HG02970 (cell line): Measurements from ENCODE around the gene SEC14L3.
"Not testable (repeated sequence)": the region's sequence is repeated elsewhere in the genome, so short reads cannot be mapped to it uniquely, and the experiment has no call there.

Experiments used
- ATAC-seq: cut with Tn5 transposase; IDR thresholded peaks from one replicate; pipeline ENCODE4 v1.9.1; 2021; ENCODE audit warnings: mild to moderate bottlenecking, moderate library complexity, moderate number of reproducible peaks; ENCODE audit not compliant: unreplicated experiment, low FRiP score

The SEC14L3 gene

DNA sequence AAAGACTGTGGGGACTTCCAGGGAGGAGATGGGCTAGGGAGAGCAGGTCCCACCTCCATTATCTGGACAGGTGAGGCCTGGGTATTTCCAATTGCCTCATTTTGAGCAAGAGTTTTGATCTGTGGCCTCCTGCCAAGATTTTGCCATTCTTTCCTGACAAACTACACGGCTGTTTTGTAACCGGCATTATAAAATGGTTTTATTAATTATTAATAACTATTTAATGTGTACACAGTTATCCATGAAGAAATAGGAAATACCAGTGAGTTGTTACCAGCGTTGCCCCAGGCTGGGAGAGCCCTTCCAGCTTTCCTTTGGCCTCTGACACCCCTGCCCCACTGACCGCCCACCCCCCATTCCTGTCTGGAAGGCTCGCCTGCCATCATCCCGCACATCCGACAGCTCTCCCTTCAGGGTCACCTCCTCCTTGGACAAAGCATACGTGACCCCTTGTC, 14.9 kb upstream of the SEC14L3 start:
- no peak for ATAC-seq

DNA sequence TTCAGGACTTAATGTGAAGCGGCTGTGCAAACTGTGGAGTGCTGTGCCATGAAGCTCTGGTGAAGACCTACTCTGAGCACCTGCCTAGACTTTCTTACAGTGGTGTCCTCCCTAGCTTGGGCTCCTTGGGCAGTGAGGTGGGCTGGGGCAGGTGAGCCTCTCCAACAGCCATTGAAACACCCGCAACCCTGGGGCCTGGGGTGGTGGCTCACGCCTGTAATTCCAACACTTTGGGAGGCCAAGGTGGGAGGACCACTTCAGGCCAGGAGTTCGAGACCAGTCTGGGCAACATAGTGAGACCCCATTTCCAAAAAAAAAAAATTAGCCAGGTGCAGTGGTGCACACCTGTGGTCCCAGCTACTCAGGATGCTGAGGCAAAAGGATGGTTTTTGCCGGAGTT, 14.3 kb upstream of the SEC14L3 start:
- ATAC-seq: no peak

DNA sequence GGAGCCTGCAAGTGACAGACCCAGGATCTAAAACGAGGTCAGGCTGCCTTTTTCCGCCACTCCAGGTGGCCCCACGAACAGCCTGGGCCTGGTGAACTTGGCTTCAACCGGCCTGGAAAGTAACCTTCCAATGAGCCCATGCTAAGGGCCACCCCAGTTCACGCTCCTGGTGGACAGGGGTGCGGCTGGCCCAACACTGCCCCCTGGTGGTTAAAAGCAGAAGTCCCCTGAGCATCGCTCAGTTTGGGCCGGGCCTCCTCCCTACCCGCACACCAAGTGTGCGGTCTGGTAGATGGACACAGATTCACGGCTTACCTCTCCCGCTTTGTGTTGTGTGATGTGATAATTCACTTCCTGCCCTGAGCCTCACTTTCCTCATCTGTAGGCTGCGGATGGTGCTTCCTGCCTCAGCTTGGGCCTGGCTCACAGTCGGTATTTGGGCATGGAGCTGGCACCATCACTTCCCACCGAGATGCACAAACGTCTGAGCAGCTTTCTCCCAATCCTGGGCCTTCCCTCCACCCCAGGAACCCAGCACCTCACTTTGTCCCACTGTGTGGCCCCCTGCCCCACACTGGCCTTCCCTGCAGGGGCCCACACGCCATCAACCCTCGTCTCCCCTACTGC, 13.7 kb upstream of the SEC14L3 start:
- no peak for ATAC-seq

DNA sequence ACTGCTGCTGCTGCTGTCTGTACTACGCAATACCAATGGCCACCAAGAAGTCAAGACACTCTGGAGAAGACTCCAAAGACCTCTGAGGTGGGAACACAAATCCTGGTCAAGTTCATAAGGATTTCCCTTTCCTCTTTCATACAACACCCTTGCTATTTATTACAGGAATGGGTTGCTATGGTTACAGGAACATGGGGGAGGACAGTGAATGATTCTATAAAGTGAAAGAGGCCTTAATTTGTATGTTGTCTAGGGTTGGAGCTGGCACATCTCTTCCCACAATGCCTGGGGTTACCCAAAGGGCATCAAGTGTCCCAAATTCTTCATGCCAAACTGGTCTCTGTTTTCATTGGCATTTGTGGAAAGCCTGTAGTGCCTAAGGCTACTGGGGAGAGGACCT, 11.4 kb upstream of the SEC14L3 start:
- no peak for ATAC-seq

DNA sequence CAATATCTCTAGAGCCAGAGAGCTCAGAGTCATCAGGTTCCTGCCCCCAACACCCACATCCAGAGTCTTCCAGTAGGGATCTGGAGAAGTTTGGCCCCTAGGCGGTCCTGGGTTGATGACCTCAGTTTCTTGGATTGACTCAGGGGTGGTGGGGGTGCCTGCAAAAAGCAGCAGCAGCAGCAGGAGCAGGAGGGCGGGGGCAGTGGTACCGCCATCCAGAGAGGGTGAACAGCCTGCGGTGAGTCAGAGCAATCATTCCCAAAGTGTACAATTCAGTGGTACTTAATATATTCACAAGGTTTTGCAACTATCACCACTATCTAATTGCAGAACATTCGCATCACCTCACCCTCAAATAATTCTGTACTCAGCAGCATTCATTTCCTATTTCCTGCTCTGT, 9.9 kb upstream of the SEC14L3 start:
- ATAC-seq: no peak

DNA sequence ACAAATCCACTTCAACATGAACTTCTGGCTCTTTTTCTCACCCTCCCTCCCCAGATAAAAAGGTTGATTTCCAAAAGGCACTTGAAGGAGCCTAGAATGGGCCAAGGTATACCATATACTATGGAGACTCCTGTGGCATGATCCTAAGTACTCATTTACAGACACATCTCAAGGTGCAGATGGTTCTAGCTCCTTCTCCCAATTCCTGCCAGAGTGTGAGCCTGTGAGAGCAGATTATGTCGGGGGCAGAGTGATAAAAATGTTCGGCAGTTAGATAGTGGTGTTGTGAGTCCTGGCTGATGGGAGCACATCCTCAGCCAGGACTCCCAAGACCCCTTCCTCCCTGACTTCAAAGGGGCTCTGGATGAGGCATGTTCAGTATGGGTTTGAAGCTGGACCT, 8.2 kb upstream of the SEC14L3 start:
- ATAC-seq: no peak

DNA sequence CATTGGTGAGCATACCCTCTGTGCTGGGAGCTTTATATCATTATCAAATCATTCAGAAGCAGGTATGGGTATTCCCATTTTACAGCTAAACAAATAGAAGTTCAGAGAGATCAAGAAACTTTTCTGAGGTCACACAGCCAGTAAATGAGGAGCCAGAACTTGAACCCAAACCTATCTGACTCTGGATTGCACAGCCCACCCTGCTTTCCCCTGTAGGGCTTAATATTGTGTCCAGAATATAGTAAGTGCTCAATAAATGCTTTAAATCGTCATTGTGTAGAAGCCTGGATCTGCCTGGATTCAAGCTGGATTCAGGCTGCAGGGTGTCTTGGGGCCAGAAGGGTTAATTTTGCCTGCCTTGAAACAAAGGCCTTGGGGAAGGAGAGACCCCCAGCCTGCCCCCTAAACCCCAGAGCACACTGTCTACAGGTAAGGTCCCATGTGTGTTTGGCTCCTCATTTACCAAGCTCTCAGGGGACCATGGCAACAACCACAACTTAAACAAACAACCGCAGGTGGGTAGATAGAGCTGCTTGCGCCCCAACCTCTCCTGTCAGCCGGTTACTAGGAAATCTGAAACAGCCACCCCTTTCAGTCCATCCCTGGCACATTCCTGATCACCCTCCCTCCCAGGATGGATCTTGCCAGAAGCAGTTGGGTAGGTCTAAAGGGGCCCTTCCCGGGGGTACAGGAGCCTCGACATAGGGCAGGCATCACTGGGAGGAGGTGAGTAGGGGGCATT, 3.0 kb upstream of the SEC14L3 start:
- ATAC-seq: no peak

DNA sequence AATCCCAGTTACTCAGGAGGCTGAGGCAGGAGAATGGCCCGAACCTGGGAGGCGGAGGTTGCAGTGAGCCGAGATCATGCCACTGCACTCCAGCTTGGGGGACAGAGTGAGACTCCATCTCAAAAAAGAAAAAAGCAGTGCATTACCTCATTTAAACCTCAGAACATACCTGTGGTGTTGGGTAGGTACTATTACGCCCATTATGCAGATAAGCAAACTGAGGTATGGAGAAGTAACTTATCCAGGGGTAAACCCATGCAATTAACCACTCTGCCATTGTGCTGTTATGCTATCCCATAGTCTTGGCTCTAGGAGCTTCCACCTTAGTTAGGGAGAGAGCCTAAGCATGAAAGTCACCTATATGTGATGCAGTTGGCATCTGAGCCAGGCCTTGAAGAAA, 2.3 kb upstream of the SEC14L3 start:
- no peak for ATAC-seq

DNA sequence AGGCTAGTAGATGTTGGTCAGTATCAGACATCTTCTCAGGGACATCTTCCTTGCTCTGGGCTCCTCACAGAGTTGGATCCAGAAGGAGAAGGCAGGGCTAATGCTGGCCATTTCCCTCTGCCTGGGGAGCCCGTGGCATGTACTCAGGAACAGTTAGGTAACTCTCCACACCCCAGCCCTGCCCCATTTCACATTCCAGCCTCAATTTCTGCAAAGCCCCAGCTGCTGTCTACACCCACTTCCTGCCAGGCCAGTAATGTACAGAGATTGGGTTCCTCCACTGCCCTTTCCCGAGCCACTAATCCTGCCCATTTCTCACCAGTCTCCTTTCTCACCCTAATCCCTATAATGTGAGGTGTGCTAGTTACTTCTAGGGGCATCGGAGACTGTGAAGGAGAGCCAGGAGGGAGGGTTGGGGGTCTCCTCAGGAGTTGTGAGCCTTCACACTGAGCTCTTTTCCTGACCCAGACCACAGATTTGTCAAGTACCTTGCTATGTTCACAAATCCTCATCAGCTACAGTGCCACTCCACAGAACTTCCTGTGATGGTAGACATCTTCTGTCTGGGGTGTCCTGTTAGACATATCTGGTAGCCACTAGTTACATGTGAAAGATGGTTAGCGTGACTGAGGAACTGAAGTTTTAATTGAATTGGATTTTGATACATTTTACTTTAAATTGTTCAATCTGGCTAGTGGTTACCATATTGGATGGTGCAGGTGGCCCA, 1.3 kb upstream of the SEC14L3 start:
- ATAC-seq: no peak

DNA sequence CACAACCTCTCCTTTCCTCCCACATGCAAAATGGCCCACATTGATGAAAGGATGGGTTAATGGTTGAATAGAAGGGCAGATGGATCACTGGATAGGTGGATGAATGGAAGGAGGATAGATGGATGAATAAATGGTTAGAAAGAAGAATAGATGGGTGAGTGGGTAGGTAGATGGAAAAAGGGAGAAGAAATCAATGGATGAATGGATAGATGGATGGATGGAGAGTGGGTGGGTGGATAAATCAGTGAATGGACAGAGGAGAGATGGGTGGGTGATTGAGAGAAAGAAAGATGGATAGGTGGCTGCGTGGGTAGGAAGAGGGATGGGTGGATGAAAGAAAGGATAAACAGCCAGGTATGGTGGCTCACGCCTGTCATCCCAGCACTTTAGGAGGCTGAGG, 1.2 kb downstream of the SEC14L3 start:
- no peak for ATAC-seq

DNA sequence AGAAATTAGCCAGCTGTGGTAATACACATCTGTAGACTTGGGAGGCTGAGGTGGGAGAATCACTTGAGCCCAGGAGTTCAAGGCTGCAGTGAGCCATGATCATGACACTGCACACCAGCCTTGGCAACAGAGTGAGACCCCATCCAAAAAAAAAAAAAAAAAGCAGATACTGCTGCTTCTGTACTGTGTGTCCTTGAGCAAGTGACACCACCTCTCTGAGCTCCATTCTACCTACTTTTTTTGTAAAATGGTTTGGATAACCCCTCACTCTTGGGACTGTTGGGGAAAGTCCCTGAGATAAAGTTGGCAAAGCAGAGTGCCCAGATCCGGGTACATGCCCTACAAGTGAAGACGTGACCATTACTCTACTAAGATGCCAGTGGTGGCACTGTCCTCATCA, 2.7 kb downstream of the SEC14L3 start:
- no peak for ATAC-seq

DNA sequence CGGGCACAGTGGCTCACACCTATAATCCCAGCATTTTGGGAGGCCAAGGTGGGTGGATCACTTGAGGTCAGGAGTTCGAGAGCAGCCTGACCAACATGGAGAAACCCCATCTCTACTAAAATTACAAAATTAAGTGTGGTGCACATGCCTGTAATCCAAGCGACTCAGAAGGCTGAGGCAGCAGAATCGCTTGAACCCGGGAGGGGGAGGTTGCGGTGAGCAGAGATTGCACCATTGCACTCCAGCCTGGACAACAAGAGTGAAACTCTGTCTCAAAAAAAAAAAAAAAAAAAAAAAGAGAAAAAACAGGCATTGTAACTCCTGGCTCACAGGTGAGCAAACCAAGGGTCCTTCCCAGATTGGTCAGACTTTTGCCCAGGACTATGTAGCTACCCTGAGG, 11.3 kb downstream of the SEC14L3 start:
- not testable (repeated sequence) for ATAC-seq

DNA sequence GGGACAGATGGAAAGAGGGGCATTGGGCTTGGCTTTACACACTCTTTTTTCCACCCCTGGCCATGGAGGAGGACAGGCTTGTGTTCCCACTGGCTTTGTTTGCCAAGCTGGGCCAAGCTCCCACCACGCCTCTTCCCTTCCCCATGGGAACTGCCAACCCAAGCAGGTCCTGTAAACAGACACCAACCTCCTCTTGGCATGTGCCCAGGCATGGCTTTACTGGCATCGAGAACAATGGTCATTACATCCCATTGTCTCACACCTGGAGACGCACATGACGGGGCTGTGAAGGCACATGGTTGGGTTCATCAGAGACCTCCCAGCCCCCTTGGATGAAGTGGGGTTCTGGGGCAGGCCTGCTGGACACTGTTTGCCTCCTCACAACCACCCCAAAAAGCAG, 11.7 kb downstream of the SEC14L3 start:
- no peak for ATAC-seq

DNA sequence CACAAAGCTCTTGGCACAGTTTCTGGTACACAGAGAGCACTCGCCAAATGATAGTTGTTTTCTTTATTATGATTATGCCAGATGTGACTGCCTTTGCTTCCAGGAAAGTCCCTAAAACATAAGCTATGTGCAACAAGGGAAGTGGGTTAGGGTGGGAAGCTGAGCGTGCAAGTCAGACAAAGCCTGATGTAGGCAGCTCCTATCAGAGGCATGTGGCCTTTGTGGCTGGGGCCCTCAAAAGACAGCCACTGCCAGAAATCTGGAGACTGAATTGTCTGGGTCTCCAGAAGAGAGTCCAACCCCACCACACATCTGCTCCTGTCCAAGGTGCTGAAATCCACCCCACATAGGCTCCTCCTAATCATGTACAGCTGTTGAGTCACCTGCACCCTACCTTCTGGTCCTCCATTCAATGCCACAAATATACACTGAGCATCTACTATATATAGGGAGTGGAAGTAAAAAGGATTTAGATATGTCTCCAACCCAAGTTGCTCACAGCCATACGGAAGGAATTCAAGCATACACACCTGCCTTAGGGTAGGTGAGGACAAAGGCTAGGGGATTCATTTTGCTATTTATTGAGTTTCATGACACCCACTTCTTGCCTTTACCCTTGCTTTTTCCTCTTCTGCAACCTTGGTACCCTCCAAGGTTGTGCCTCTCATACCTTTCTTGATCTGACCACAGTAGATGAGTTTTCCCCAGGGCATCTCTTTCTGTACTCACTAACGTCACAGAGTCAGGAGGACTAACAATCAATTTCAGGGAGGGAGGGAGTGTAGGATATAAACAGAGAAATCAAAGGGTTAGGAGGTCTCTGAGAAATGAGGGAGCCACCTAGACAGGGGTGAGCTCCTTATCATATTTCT, 12.4 kb downstream of the SEC14L3 start:
- ATAC-seq: no peak

DNA sequence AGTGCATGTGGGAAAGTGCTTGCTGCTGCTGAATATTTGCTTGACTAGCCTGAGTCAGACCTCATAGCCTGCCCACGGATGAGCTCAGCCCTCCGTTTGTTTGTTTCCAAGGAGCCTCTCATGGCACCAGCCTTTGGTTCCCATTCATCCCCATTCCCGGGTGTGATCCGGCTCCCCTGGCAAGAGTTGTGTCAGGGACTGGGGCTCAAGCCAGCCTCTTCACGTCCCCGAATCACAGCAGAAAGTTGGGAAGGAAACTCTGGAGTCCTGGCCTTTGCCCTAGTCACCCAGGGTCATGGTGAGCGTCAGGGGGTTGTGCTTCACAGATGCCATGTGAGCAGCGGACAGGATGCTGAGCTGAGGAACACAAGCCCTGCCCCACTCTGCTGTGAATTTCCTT, 13.8 kb downstream of the SEC14L3 start:
- no peak for ATAC-seq

DNA sequence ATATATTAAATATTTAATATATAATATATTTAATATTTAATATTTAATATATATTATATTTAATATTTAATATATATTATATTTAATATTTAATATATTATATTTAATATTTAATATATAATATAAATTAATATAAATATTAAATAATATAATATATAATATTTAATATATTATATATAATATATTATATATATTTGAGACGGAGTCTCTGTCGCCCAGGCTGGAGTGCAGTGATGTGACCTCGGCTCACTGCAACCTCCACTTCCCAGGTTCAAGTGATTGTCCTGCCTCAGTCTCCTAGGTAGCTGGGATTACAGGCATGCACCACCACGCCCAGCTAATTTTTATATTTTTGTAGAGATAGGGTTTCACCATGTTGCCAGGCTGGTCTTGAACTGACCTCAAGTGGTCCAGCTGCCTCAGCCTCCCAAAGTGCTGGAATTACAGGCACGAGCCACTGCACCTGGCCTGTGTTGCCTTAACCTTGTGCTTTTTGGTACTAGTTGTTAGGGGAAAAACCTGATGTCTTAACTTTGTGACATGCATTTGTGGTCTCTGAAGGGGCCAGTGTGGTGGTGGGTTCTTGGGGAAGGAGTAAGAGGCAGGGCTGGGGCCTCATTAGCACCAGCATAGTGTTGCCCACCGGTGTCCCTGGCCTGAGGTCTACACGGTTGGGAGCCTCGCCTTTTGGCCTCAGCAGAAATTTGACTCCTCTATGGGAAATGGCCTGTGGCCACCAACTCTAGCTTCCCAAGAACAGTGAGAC, 16.6 kb downstream of the SEC14L3 start:
- no peak for ATAC-seq

DNA sequence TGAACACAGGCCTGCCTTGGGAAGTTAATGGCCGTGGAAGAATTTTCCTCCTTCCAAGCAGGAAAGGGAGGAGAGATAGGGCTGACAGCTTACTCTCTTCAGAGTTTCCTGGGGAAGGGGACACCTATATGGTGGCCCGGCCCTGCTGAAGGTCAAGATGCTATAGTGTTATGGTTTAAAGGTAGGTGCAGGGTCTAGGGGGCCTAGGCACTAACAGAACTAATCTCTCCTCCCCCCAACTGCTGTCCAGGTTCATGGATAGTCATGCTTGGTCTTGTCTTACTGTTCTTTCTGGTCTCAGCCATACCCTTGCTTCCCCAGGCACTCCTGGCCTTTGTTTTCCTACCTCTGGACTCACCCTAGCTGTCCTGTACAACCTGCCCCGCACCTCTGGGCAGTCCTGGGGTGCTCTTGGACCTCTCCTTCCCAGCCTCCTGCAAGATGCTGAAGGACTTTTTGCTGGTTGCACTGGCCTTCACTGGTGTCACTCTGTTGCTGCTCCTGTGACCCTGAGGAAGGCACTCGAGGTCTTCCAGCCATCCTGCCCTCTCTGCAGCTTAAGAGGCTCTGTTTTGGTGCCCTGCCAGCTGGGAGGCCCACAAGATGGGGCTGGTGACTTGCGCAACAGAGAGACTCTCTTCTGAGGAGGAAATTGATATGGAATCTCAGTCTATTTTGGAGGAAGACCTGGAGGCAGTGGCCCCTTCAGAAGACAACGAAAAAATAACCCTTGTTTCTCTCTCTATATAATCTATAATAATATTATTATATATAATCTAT, 17.9 kb downstream of the SEC14L3 start:
- ATAC-seq: no peak

DNA sequence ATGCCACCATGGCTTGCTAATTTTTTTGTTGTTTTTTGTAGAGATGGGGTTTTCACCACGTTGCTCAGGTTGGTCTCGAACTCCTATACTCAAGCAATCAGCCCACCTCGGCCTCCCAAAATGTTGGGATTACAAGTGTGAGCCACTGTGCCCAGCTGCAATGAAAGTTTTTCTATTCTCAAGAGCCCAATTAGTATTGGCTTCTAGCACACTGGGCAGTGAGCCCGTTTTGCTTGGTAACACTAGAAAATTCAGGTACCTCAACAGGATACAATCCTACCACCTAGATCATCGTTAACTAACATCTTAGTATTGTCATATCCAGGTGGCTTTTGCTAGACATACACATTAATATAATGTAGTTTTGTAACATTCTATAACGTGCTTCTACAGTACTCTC, 19.0 kb downstream of the SEC14L3 start:
- ATAC-seq: no peak

DNA sequence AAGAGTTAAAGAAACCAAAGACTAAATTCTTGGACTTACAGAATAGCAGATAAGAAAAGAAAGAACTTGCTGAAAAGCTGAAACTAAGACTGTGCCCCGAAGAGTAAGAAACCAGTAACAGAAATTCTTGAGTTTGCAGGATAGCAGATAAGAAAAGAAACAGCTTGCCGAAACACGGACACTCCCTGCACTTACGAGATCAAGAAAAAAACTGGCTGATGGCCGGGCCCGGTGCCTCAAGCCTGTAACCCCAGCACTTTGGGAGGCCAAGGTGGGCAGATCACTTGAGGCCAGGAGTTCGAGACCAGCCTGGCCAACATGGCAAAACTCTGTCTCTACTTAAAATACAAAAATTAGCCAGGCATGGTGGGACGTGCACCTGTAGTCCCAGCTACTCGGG, 20.3 kb downstream of the SEC14L3 start:
- ATAC-seq: not testable (repeated sequence)
